GM19351 (cell line): ENCODE results near the gene APLNR.

ENCODE experiments used
- ATAC-seq: cut with Tn5 transposase; IDR thresholded peaks from one replicate; pipeline ENCODE4 v1.9.1; 2021; ENCODE audit warnings: mild to moderate bottlenecking, moderate library complexity; ENCODE audit not compliant: unreplicated experiment

The APLNR gene

DNA sequence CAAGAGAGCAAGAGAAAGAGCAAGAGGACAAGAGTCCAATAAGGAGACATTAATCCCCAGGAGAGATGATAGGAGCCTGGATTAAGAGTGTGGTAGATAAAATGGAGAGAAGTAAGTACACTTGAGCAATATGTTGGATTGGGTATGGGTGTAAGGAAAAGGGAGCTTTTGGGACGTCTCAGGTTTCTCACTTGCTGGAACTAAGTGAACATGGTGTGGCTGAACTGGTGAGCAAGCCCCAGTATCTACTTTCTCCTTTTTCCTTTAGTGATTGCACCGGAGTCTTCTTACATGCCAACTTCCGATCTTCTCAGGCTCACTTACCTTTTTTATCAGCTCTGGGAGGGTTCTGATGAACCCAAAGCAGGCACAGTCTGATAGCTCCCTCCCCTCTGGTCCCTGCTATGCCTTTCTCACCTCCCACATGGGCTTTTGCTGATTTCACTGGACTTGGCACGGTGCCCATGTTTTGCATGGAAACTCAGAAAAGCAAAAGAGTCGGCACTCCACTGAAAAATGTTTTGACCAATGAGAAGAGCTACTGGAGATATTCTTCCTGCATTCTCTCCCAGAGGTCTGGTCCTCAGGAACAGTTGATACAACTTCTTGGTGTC lies 14.5 kb upstream of the APLNR start:
- no peak for ATAC-seq

DNA sequence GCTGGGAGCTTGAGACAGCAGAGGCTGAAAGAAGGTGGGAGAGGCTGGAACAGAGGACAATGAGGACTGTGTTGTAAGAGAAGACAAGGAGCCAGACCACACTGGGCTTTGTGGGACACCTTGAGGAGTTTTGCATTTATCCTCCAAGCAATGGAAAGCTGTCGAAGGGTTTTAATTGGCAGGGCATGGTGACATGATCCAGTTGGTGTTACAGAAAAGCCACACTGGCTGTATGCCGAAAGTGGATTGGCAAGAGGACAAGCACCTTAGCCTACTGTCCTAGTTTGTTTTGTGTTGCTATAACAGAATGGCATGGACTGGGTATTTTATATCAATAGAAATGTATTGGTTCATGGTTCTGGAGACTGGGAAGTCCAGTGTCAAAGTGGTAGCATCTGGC lies 14.0 kb upstream of the APLNR start:
- ATAC-seq, result no peak

GRCh38 chr11:57249384-57250319 lies 12.6 kb upstream of the APLNR start:
- peak; percentile 54 for ATAC-seq

GRCh38 chr11:57248780-57249383 lies 11.8 kb upstream of the APLNR start:
- ATAC-seq, result peak; percentile 76

- no peak for ATAC-seq
These were observed 7.9 kb upstream of the APLNR start for GRCh38 chr11:57244911-57245310.

- no peak for ATAC-seq
These were observed 4.4 kb upstream of the APLNR start for GRCh38 chr11:57241353-57241972.

DNA sequence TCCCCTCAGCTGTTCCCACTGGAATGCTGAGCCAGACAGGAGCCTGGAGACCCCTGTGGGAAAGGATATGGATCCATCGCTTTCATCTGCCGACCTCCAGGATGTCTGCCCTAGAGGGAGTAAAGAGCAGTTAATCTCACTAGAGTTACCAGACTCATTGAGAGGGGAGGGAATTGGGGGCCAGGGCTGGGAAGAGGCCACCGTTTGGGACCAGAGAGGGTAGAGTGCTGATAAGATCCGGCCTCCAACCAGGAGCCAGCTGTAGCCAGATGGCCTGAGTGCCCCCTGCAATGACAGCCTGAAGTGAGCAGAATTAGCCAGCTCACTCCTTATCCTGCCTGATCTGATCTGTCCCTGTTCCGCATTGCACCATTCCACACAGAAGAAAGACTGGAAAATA lies 3.7 kb upstream of the APLNR start:
- ATAC-seq, result no peak

GRCh38 chr11:57240007-57240406 lies 3.0 kb upstream of the APLNR start:
- ATAC-seq, result no peak

DNA sequence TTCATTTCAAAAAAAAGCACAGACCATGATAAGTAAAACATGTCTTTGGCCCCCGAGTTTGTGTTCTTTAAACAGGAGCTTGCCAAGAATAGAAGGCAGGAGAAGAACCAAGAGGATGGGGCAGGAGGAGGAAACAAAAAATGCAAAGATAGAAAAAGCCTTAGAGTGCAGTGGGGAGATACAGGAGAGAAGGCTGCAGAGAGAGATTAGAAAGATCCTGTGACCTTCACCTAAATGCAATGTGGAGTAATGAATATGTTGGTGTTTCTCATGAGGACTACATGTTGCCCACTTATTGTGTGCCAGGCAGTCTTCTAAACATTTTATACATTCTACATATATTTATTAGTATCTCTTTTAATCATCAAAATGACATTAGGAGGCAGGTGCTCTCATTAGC lies 2.3 kb upstream of the APLNR start:
- no peak for ATAC-seq

GRCh38 chr11:57235761-57236703 lies 1.0 kb downstream of the APLNR start:
- ATAC-seq, result no peak

GRCh38 chr11:57233702-57234101 lies 3.3 kb downstream of the APLNR start:
- no peak for ATAC-seq

GRCh38 chr11:57231539-57232253 lies 5.4 kb downstream of the APLNR start:
- no peak for ATAC-seq

DNA sequence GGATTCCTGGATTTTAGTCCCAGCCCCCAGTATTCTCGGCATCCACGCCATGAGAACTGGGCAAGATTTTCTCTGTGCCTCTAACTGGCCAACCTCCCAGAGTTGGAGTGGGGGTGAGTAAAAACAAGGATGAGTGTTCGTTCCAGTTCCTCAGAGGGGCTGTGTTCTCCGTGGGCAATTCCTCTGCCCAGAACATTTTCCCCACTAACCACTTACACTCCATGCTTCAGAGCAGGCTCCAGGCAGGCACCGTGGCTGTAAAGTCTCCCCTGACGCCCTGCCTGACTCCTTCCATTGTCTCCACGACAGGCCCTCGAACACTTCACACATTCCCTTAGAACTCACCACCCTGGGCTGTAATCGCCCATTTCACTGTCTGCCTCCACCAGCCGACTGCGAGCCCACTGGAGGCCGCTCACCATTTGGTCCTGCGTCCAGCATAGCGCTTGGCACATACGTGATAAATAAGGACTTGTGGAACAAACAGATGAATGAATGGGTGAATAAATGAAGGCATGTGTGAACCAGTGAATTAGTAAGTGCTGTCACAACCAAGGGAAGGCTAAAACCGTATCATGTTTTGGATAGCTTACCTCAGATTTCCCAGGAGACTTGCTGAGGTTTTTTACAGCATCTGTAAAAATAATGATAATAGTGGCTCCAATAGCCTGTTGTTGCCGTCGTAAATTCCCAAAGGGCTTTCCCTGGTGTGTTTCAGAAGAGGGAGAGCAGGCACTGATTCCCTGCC lies 6.1 kb downstream of the APLNR start:
- no peak for ATAC-seq

DNA sequence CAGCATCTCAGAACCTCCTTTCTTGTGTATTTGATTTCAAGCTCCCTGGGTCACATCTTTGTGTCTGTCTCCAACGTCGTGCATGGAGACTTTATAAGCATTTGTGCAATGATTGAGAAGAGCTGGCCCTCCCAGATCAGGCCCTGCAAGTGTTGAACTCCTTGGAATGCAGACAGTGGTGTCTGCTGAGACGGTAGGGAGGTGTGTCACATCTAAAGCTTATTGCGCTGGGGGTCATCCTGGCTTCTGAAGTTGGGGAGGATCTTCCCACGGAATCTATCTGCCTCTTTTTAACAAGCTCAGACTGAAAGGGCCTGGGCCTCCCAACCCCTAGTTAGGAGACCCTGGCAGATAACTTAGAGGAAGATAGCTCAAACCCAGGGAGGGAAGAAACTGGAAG lies 6.7 kb downstream of the APLNR start:
- no peak for ATAC-seq

- ATAC-seq, result no peak
These were observed 8.4 kb downstream of the APLNR start for GRCh38 chr11:57228600-57228999.

DNA sequence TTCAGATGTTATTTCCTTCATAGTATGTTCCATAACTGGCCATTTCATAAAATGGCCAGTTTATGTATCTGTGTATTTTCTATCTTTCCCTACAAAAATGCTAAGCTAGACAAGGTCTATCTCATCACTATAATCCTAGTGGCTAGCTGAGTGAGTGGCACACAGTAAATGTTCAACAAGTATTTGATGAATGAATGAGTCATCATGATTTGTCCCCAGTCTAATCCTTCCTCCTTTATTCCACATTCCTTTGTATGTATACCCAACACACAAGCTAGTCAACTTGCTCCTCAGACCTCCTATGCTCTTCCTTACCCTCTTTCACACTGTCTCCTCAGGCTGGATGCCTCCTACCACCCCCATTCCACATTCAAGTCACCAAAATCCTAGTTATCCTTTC lies 12.5 kb downstream of the APLNR start:
- no peak for ATAC-seq

GRCh38 chr11:57224128-57224527 lies 12.9 kb downstream of the APLNR start:
- no peak for ATAC-seq

- ATAC-seq, result no peak
These were observed 13.4 kb downstream of the APLNR start for GRCh38 chr11:57223601-57224000.

GRCh38 chr11:57222239-57222638 lies 14.8 kb downstream of the APLNR start:
- no peak for ATAC-seq
